Measurements from ENCODE around the gene RAI1.
"Not testable (repeated sequence)": the region's sequence is repeated elsewhere in the genome, so short reads cannot be mapped to it uniquely, and the experiment has no call there.

Gene RAI1

DNA sequence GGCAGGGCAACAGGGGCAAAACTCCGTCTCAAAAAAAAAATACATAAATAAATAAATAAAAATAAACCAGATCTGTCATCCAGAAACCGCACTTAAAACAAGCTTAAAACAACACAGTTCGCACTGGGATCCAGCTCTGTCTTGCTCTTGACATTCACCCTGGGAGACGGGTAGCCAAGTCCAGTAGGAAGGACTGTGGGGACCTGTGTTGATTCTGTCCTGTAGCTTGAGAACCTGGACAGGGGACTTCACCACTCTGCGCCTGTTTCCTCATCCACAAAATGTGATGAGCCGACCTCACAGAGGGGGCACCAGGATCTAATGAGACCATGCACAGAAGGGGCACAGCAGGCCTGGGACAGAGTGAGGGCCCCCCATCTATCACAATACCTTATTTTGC, 1.5 kb upstream of the RAI1 start:
- DNase-seq (ENCODE audit: low read depth) = no peak

DNA sequence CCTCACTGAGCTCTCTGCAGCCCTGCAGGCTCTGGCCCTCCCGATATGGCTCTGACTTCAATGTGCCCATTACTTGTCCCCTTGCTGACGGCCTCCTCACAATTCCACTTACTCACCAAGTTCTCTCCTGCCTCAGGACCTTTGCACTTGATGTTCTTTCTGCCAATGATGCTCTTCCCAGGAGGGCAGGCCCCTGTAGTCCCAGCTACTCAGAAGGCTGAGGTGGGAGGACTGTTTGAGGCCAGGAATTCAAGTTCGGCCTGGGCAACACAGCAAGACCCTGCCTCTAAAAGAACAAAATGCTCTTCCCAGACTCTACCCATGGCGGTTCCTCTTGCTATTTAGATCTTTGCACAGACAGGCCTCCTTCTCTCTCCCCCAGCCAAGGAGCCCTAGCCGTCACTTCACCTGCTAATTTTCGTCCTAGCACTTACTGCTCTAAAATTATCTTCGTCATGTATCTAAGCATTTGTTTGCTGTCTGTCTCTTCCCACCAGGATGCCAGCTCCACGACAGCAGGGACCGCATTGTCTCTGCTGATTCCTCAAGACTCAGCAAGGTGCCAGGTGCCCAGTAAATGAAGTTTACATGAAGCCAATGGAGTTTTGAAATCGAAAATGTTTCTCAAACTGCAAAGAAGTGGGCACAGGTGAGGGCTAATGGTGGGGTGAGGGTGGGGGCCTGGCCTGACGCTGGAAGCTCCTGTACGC, 626 bp upstream of the RAI1 start:
- DNase-seq (ENCODE audit: low read depth) = no peak

GRCh38 chr17:17681744-17682292, 560 bp downstream of the RAI1 start:
- peak; percentile 17 for DNase-seq (ENCODE audit: low read depth)

GRCh38 chr17:17682293-17682736, 1.1 kb downstream of the RAI1 start:
- DNase-seq (ENCODE audit: low read depth) = peak; percentile 24

DNA sequence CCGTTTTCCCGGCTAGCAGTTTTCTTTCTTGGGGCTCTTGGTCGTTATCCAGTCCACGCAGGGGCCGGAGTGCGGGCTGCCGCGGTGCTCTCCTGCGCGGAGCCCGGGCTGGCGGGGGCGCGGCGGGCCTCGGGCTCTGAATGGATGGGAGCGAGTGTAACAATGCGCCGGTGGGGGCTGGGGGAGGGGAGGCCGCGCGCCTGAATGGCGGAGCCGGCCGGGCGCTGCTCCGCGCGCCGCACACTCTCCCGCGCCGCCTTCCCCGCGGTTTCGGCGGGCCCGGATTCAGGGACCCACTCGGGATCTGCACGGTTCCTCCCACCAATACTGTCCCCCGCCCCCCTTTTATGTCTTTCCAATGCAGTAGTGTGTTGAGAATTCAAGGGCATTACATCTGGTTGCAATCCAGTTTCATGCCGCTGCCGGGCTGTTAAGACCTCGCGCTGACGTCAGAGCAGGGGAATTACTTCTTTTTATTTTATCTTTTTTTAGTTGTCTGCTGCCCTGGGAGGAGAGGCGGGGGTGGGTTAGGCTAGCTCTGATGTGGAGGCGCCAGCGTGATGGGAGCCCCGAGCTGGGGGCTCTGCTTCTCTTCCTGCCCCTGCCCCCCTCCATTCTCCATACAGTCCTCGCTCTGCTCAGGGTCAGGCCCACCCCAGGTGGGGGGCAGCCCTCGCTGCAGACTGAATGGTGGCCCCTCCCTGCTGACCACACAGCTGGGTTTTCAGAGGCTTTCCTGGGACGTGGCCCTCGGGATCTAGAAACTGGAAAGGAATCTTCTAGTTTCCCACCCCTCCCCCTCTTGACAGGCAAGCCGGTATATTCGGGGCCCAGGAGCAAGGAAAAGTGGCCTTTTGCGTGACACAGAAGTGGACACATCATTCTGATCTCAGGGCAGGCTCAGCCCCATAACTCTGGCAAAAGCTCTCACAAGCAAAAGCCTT, 1.8 kb downstream of the RAI1 start:
- DNase-seq (ENCODE audit: low read depth) = peak; percentile 53

GRCh38 chr17:17683710-17684365, 2.6 kb downstream of the RAI1 start:
- DNase-seq (ENCODE audit: low read depth) = no peak

DNA sequence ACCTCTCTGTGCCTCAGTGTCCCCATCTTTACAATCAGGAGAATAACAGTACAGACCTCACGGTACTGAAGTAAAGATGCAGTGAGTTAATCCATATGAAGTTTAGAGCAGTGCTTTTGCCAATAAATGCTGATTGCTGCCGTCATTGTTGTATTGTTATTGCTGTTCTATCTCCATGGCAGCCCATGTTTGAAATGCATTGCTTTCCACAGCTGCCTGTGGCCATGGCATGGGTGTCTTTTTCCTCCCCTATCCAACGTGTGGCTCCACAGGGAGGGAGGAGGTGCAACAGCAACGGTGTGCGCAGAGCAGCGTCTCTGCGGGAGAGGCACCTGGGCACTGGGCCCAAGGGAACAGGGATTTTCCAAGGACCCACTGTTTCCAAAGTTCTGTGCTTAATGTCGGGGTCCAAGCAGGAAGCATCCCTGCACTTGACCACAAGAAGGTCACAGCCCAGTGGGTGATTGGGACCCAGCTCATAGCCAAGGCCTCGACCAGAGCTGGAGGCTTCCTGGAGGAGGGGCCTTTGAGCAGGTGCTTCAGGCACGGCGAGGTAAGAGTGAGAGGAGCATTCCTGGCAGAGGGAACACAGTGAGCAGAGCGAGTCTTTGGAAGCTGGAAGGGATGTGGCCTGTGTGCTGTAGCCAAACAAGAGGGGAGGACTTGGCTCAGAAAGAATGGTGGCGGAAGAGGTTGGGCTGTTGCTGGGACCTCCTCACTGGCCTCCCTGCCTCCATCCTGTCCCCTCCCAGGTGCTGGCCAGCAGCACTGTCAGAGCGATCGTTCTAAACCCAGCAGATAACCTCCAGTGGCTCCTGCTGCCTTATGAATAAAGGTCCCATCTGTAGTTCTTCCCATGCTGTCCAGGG, 3.9 kb downstream of the RAI1 start:
- no peak for DNase-seq (ENCODE audit: low read depth)

DNA sequence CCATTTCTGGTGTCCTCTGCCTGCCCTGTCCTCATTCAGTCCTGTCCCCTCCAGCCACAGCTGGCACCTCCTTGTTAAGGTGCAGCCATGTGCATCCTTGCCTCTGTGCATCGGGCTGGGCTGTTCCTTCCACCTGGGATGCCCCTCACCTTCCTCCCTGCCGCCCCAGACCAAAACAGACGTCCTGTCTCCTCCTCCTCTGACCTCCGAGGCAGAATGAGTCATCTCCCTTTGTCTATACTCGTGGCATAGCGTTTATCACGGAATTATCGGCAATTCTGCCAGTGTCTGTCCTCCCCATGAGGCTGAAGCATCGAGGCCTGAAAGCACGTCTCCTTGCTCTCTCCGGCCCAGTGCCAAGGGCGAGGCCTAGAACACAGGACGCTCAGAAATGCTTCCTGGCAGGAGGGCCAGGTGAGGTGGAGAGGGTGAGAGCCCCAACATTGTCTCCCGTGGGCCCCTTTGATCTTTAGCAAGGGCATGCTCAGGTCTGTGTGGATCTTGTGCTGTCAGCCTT, 4.6 kb downstream of the RAI1 start:
- no peak for DNase-seq (ENCODE audit: low read depth)

DNA sequence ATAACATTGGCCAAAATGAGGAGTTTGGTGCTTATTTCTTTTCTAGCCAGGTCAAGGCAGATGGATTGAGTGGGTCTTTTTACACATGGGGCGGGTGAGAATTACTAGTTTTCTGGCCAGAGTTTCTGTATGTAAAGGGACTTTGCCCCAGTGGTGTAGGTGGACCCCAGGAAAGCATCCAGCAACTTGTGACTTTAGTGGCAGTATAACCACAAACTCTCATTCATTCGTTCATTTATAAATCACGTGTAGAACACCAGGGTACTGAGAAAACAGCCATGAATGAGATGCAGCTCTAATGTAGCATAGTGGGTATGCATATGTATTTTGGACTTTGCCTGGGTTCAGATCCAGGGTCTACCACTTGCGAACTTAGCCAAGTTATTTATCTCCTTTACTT, 8.1 kb downstream of the RAI1 start:
- DNase-seq (ENCODE audit: low read depth) = no peak

DNA sequence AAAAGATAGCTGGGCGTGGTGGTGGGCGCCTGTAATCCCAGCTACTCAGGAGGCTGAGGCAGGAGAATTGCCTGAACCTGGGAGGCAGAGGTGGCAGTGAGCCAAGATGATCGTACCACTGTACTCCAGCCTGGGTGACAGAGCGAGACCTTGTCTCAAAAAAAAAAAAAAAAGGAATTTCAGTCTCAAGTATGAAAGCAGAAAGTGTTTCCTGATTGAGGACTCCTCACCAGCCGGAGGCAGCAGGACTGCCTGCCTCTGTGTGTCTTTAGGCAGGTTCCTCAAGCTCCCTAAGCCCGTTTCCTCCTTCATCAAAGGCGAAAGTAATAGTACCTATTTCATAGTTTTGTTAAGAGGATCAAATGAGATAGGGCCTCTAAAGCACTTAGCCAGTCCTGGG, 9.0 kb downstream of the RAI1 start:
- not testable (repeated sequence) for DNase-seq (ENCODE audit: low read depth)

- no peak for DNase-seq (ENCODE audit: low read depth)
Observed at GRCh38 chr17:17691468-17692263, 10.4 kb downstream of the RAI1 start.

DNA sequence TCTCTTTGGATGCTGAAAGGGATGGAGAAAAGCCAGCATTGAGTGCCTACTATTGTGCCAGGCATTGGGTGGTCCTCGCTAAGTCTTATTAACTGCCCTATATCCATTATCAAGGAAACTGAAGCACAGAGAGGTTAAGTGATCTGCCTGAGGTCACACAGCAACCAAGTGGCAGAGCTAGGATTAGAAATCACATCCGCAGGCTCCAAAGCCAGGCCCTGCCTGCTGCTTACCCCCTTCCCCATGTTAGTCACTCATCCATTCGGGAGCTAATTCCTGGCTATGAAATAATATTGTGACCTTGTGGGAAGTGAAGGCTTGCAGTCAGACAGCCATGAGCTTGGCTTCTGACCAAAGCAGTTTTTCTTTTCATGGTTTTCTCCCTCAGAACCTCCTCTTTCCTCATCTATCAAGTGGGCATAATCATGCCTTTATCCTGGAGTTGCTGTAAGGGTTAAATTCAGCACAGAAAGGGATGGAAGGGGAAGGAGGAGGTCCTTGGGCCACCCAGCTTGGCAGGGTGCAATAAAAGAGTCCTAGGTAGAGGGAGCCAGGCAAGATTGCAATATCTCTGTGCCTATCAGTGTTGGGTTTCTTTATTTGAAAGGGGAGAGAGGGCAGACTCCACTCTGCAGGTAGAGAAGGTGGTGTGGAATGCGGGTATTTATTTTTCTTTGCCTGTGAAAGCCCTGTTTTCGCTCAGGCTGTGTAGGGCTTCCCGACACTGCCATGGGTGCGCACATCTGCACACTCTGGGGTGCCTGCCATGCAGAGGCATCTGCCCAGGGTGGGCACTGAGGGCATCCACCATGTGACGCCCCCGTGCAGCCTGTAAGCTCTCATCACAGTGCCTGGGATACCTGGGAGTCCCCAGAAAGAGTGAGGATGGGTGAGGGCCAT, 11.3 kb downstream of the RAI1 start:
- DNase-seq (ENCODE audit: low read depth) = no peak

GRCh38 chr17:17693253-17694168, 12.3 kb downstream of the RAI1 start:
- no peak for DNase-seq (ENCODE audit: low read depth)

- DNase-seq (ENCODE audit: low read depth) = peak; percentile 56
Observed at GRCh38 chr17:17694169-17695081, 13.2 kb downstream of the RAI1 start.

DNA sequence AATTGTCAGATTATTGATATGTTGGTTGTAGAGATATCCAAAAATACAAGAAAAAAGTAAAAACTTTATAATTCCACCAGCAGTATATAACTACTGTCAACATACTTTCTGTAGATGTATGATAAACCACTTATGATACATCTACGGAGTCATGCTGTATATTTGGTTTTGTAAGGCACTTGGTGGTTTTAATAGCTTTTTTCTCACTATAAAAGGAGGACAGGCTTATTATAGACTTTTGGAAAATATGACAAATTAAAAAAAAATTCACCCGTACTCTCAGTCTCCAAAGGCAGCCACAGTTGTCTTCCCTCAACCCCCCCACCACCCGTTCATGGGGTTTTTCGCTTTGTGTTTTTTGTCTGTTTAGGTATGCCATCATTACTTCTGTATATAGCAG, 14.8 kb downstream of the RAI1 start:
- peak; percentile 16 for DNase-seq (ENCODE audit: low read depth)

GRCh38 chr17:17696882-17697633, 15.8 kb downstream of the RAI1 start:
- DNase-seq (ENCODE audit: low read depth) = no peak

All from activated T-cell treated with anti-CD3 and anti-CD28 coated beads for 24 hours (primary cell).